ENCODE data around the gene EVI5. TPM values are rescaled to one million over a fixed set of nuclear protein-coding genes. Genes with fewer than 3 reads are reported as not detected.
"Not testable (repeated sequence)": the region's sequence is repeated elsewhere in the genome, so short reads cannot be mapped to it uniquely, and the experiment has no call there.

Gene EVI5
- polyA plus RNA-seq, 2 donors, result 1.6 to 1.9 TPM

DNA sequence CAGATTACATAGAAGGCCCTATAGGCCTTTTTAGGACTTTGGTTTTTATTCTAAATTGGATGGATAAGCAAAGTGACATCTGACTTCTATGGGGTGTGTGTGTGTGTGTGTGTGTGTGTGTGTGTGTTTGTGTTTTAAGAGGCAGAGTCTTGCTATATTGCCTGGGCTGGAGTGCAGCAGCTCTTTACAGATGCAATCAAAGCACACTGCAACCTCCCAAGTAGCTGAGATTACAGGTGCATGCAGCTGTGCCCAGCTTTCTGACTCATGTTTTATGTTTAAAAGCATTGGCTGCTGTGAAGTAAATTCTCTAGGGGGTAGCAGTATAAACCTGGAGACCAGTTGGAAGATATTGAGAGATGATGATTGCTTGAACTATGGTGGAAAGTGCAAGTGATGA, 12.4 kb upstream of the EVI5 start:
- no peak overlapping the region for H3K27ac ChIP-seq (ENCODE audit: low read depth in 2 of 2, low read length in 1 of 2)
- H3K27me3 ChIP-seq (ENCODE audit: control insufficient read depth in 1 of 2, insufficient read depth in 2 of 2, low read length in 2 of 2), result no peaks in the 10 kb centered on the region
- no peaks in the 10 kb centered on the region for H3K9me3 ChIP-seq (ENCODE audit: control insufficient read depth in 2 of 2, insufficient read depth in 1 of 2, low read depth in 1 of 2, low read length in 1 of 2)
- no peaks in the 10 kb centered on the region for H3K4me1 ChIP-seq (ENCODE audit: control insufficient read depth in 2 of 2, insufficient read depth in 2 of 2, low read length in 1 of 2)
- no peaks in the 10 kb centered on the region for H3K36me3 ChIP-seq (ENCODE audit: control insufficient read depth in 2 of 2, insufficient read depth in 2 of 2, low read length in 1 of 2)
- H3K4me3 ChIP-seq (ENCODE audit: low read depth in 1 of 2, low read length in 2 of 2), result no peak overlapping the region

DNA sequence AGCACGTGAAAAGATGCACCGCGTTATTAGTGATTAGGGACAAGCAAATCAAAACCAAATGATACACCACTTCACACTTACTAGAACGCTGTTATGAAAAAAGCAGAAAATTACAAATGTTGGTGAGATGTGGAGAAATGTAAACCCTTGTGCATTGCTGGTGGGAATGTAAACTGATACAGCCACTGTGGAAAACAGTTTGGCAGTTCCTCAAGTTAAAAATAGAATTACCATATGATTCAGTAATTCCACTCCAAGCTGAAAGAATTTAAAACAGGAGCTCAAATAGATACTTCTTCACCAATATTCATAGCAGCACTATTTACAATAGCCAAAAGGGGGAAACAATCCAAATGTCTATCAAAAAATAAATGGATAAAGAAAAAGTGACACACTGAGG, 10.3 kb upstream of the EVI5 start:
- no peaks in the 10 kb centered on the region for H3K4me1 ChIP-seq (ENCODE audit: control insufficient read depth in 2 of 2, insufficient read depth in 2 of 2, low read length in 1 of 2)
- WGBS, 2 donors, result 87 to 89% methylated on average over 4 of the region's 4 CpGs

DNA sequence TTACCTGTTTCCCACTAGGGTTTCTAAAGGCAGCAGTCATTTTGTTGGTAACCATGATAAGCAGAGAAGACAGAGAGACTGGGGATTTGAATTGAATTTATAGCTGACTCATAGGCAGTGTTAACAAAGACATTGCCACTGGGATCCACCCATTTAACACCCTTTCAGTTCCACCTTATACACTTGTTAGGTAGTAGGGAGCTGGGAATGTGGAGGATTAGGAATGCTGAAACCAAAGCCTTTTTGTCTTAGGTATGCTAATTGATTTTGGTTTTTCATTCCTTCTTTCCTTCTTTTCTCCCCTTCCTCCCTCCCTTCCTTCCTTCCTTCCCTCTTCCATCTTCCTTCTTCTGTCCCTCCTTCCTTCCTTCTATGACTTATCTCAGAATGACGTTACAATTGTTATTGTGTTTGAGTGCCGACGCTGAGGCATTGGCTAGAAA, 7.5 kb upstream of the EVI5 start:
- Histone ChIP-seq H3K9me3 (ENCODE audit: control insufficient read depth in 2 of 2, insufficient read depth in 1 of 2, low read depth in 1 of 2, low read length in 1 of 2) (no peaks in the 10 kb centered on the region), H3K4me3 (ENCODE audit: low read depth in 1 of 2, low read length in 2 of 2) (no peak overlapping the region), H3K36me3 (ENCODE audit: control insufficient read depth in 2 of 2, insufficient read depth in 2 of 2, low read length in 1 of 2) (no peaks in the 10 kb centered on the region), H3K27me3 (ENCODE audit: control insufficient read depth in 1 of 2, insufficient read depth in 2 of 2, low read length in 2 of 2) (no peaks in the 10 kb centered on the region), H3K27ac (ENCODE audit: low read depth in 2 of 2, low read length in 1 of 2) (no peak overlapping the region), H3K4me1 (ENCODE audit: control insufficient read depth in 2 of 2, insufficient read depth in 2 of 2, low read length in 1 of 2) (no peaks in the 10 kb centered on the region)
- 60 to 64% methylated on average over 3 of the region's 3 CpGs for WGBS, 2 donors

More for the DNA sequence above, 10.3 kb upstream of the EVI5 start:
- Histone ChIP-seq H3K4me3 (ENCODE audit: low read depth in 1 of 2, low read length in 2 of 2) (no peak overlapping the region), H3K36me3 (ENCODE audit: control insufficient read depth in 2 of 2, insufficient read depth in 2 of 2, low read length in 1 of 2) (no peaks in the 10 kb centered on the region), H3K27ac (ENCODE audit: low read depth in 2 of 2, low read length in 1 of 2) (no peak overlapping the region), H3K27me3 (ENCODE audit: control insufficient read depth in 1 of 2, insufficient read depth in 2 of 2, low read length in 2 of 2) (no peaks in the 10 kb centered on the region), H3K9me3 (ENCODE audit: control insufficient read depth in 2 of 2, insufficient read depth in 1 of 2, low read depth in 1 of 2, low read length in 1 of 2) (no peaks in the 10 kb centered on the region)

DNA sequence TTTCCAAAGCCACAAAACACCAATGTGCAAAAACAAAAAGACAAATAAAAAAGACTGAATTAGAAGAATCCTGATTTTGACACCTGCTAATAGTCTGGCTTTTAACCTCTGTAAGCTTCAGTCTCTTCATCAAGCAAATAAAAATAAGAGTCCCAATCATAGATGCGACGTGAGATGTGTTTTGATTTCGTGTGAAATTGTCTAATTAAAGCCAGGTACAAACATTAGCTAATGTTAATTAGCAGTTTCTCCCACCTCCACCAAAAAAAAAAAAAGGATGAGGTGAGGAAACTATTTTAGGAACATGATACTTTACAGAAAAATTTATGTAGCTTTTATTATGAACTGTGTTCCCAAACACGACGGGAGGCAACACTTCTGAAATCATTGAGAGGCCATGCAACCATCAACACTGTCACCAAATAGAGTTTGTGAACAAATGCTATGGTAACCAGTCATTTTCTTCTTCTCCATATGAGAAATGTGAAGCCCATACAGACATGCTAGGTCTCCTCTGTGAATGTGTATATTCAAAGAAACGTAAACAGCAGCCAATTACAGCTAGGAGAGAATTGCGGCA, 6.7 kb upstream of the EVI5 start:
- 67 to 71% methylated on average over 7 of the region's 7 CpGs for whole genome bisulfite sequencing, 2 donors
- H3K4me3 ChIP-seq (ENCODE audit: low read depth in 1 of 2, low read length in 2 of 2), result no peak overlapping the region
- no peaks in the 10 kb centered on the region for H3K27me3 ChIP-seq (ENCODE audit: control insufficient read depth in 1 of 2, insufficient read depth in 2 of 2, low read length in 2 of 2)
- no peaks in the 10 kb centered on the region for H3K9me3 ChIP-seq (ENCODE audit: control insufficient read depth in 2 of 2, insufficient read depth in 1 of 2, low read depth in 1 of 2, low read length in 1 of 2)
- H3K36me3 ChIP-seq (ENCODE audit: control insufficient read depth in 2 of 2, insufficient read depth in 2 of 2, low read length in 1 of 2), result no peaks in the 10 kb centered on the region
- H3K27ac ChIP-seq (ENCODE audit: low read depth in 2 of 2, low read length in 1 of 2), result no peak overlapping the region
- H3K4me1 ChIP-seq (ENCODE audit: control insufficient read depth in 2 of 2, insufficient read depth in 2 of 2, low read length in 1 of 2), result no peaks in the 10 kb centered on the region

DNA sequence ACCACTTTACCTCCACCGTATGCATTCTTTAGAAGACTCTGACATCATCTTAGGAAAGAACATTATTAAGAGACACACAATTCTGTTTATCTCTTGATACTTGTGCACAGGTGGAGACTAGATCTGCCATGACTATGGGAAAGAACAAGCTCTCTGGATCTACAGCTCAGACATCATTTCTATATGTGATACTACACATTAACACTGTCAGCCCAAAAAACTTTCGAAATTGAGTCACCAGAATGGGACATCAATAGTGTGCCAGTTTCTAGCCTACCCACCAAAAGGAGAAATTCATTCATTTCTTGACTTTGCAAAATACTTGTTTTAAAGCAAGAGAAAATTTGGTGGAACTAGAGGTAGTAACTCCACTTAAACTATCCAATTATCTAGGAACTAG, 6.0 kb upstream of the EVI5 start:
- Histone ChIP-seq H3K27me3 (ENCODE audit: control insufficient read depth in 1 of 2, insufficient read depth in 2 of 2, low read length in 2 of 2) (no peaks in the 10 kb centered on the region), H3K4me1 (ENCODE audit: control insufficient read depth in 2 of 2, insufficient read depth in 2 of 2, low read length in 1 of 2) (no peaks in the 10 kb centered on the region), H3K9me3 (ENCODE audit: control insufficient read depth in 2 of 2, insufficient read depth in 1 of 2, low read depth in 1 of 2, low read length in 1 of 2) (no peaks in the 10 kb centered on the region), H3K36me3 (ENCODE audit: control insufficient read depth in 2 of 2, insufficient read depth in 2 of 2, low read length in 1 of 2) (no peaks in the 10 kb centered on the region), H3K27ac (ENCODE audit: low read depth in 2 of 2, low read length in 1 of 2) (no peak overlapping the region), H3K4me3 (ENCODE audit: low read depth in 1 of 2, low read length in 2 of 2) (no peak overlapping the region)
- WGBS, 2 donors, result 78 to 90% methylated on average over 2 of the region's 2 CpGs

DNA sequence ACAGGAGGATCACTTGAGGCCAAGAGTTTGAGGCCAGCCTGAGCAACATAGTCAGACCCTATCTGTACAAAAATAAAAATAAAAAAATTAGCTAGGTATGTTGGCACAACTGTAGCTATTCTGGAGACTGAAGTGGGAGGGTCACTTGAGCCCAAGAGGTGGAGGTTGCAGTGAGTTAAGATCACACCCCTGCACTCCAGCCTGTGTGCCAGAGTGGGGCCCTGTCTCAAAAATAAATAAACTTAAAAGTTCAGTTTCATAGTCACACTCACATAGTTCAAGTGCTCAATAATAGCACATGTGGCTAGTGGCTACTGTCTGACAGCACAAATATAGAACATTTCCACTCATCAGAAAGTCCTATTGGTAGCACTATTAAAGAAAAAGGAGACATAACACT, 5.2 kb upstream of the EVI5 start:
- Histone ChIP-seq H3K9me3 (ENCODE audit: control insufficient read depth in 2 of 2, insufficient read depth in 1 of 2, low read depth in 1 of 2, low read length in 1 of 2) (no peaks in the 10 kb centered on the region), H3K27ac (ENCODE audit: low read depth in 2 of 2, low read length in 1 of 2) (no peak overlapping the region), H3K4me1 (ENCODE audit: control insufficient read depth in 2 of 2, insufficient read depth in 2 of 2, low read length in 1 of 2) (no peaks in the 10 kb centered on the region), H3K36me3 (ENCODE audit: control insufficient read depth in 2 of 2, insufficient read depth in 2 of 2, low read length in 1 of 2) (no peaks in the 10 kb centered on the region), H3K27me3 (ENCODE audit: control insufficient read depth in 1 of 2, insufficient read depth in 2 of 2, low read length in 2 of 2) (no peaks in the 10 kb centered on the region), H3K4me3 (ENCODE audit: low read depth in 1 of 2, low read length in 2 of 2) (no peak overlapping the region)

DNA sequence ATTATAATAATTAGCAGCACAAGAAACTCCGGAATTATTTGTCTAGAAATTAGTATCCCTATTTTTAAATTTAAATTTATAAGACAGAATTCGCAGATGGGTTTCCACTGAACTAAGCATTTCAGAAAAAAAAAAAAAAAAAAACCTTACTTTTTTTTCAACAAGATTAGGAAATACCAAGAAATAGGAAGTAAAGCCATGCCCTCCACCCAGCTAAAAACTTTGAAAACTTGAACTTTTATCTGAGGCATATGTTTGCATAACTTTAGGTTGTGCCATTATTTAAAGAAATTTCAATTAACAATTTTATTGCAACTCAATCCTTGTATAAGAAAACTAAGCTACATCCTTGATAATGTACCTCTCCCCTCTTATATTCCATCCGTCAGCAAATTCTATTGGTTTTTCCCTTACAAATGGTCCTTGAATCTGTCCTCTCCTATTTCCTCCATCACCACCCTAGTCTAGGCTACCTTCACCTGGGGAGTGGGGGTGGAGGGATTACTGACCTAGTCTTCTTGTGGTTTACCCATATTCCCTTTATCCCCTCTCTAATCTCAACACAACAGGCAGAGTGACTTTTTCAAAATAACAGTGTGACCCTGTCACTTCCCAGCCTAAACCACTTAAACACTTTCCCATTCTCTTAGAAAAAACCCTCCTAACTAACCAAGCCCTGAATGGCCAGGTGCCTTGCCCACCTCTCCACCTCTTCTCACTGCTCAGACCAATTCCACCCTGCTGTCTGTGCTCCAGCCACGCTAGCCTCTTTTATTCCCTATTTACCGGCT, 1.4 kb upstream of the EVI5 start:
- WGBS, 2 donors, result 82 to 93% methylated on average over 5 of the region's 5 CpGs
- no peaks in the 10 kb centered on the region for H3K36me3 ChIP-seq (ENCODE audit: control insufficient read depth in 2 of 2, insufficient read depth in 2 of 2, low read length in 1 of 2)
- H3K4me3 ChIP-seq (ENCODE audit: low read depth in 1 of 2, low read length in 2 of 2), result no peak overlapping the region
- H3K9me3 ChIP-seq (ENCODE audit: control insufficient read depth in 2 of 2, insufficient read depth in 1 of 2, low read depth in 1 of 2, low read length in 1 of 2), result no peaks in the 10 kb centered on the region
- H3K27ac ChIP-seq (ENCODE audit: low read depth in 2 of 2, low read length in 1 of 2), result no peak overlapping the region
- no peaks in the 10 kb centered on the region for H3K27me3 ChIP-seq (ENCODE audit: control insufficient read depth in 1 of 2, insufficient read depth in 2 of 2, low read length in 2 of 2)
- peaks cover 0 to 2% of the 10 kb centered on the region in 2 donors for H3K4me1 ChIP-seq (ENCODE audit: control insufficient read depth in 2 of 2, insufficient read depth in 2 of 2, low read length in 1 of 2)

DNA sequence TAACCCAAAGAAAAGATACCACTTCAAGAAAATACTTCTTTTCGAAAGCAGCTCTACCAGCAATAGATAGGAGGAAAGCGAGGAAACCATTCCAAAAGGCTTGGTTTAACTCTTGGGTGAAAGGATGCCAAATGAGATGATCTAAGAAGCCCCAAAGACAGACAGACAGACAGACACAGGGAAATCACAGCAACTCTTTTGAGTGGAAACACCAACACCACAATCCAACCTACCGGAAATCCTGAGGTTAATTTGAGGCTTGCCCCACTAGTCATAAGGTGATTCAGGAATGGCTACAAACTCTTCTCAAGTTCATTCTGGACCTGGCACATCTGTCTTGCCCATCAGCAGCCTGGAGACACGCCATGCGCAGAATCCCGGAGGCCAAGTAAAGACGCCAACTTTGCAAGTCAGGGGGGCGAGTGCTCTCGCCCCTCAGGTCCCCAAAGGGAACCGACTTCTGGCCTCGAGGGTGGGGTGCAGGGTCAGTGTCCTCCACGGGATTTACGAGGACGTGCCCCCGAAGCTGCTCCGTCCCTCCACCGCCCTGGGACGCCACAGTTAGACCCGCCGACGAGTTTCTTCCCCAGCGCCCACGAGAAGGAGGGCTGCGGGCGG, 778 bp downstream of the EVI5 start:
- Histone ChIP-seq H3K27ac (ENCODE audit: low read depth in 2 of 2, low read length in 1 of 2) (peak overlapping the region; percentile 95 to 98), H3K36me3 (ENCODE audit: control insufficient read depth in 2 of 2, insufficient read depth in 2 of 2, low read length in 1 of 2) (no peaks in the 10 kb centered on the region), H3K4me1 (ENCODE audit: control insufficient read depth in 2 of 2, insufficient read depth in 2 of 2, low read length in 1 of 2) (peaks cover 0 to 2% of the 10 kb centered on the region in 2 donors), H3K9me3 (ENCODE audit: control insufficient read depth in 2 of 2, insufficient read depth in 1 of 2, low read depth in 1 of 2, low read length in 1 of 2) (no peaks in the 10 kb centered on the region), H3K4me3 (ENCODE audit: low read depth in 1 of 2, low read length in 2 of 2) (peak overlapping the region; percentile 84 to 85), H3K27me3 (ENCODE audit: control insufficient read depth in 1 of 2, insufficient read depth in 2 of 2, low read length in 2 of 2) (no peaks in the 10 kb centered on the region)
- 1 to 2% methylated on average over 24 of the region's 25 CpGs for WGBS, 2 donors

DNA sequence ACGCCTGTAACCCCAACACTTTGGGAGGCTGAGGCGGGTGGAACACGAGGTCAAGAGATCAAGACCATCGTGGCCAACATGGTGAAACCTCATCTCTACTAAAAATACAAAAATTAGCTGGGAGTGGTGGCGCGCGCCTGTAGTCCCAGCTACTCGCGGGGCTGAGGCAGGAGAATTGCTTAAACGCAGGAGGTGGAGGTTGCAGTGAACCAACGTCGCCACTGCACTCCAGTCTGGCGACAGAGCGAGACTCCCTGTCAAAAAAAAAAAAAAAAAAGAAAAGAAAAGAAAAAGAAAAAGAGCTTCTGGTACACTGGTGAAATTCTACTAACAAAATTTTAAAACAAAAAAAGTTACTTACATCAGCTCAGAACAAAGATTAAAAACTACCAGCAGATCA, 1.4 kb downstream of the EVI5 start:
- H3K4me1 ChIP-seq (ENCODE audit: control insufficient read depth in 2 of 2, insufficient read depth in 2 of 2, low read length in 1 of 2); H3K9me3 ChIP-seq (ENCODE audit: control insufficient read depth in 2 of 2, insufficient read depth in 1 of 2, low read depth in 1 of 2, low read length in 1 of 2); H3K27ac ChIP-seq (ENCODE audit: low read depth in 2 of 2, low read length in 1 of 2): not testable (repeated sequence)

More for the DNA sequence above, 1.4 kb downstream of the EVI5 start:
- 54 to 59% methylated on average over 14 of the region's 14 CpGs for WGBS, 2 donors
- not testable (repeated sequence) for H3K36me3 ChIP-seq (ENCODE audit: control insufficient read depth in 2 of 2, insufficient read depth in 2 of 2, low read length in 1 of 2); H3K27me3 ChIP-seq (ENCODE audit: control insufficient read depth in 1 of 2, insufficient read depth in 2 of 2, low read length in 2 of 2)
- peak overlapping the region in 1 of 2 donors; percentile 84 for H3K4me3 ChIP-seq (ENCODE audit: low read depth in 1 of 2, low read length in 2 of 2)

All from esophagus (tissue), 2 donors.